ENCODE data around the gene MRPL52.

MRPL52 gene

DNA sequence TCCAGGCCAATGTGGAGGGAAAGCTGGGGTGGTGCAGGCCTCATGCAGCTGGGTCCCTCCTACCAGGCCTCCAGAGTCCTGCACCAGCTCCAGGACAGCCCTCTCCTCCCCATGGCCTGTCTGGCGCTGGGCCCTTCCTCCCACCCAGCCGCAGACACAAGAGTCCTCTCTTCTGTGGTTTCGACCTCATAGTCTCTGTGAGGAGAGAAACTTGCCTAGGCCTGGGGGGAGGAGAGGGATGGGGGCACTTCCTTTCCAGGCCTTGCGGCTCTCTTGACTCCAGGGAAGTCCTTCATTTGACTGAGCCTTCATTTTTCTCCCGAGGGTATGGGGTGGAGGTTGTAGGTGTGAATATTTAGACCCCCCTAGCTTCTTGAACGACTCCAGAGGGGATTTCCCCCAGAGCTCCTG lies 8.9 kb downstream of the MRPL52 start:
- H3K36me3 ChIP-seq (ENCODE audit: control insufficient read depth, insufficient read depth, low read length) = peaks cover 14% of the 10 kb centered on the region
- no peak overlapping the region for H3K4me3 ChIP-seq (ENCODE audit: insufficient read depth, low read depth, low read length, poor library complexity, severe bottlenecking)
- no peaks in the 10 kb centered on the region for H3K9me3 ChIP-seq (ENCODE audit: control insufficient read depth, low read length)
- no peak for DNase-seq
- H3K4me1 ChIP-seq (ENCODE audit: control insufficient read depth, insufficient read depth, low read length, poor library complexity, severe bottlenecking) = peaks cover 6% of the 10 kb centered on the region
- peaks cover 19% of the 10 kb centered on the region for H3K27me3 ChIP-seq (replicated peaks; ENCODE audit: control insufficient read depth, insufficient read depth, low read length, poor library complexity, severe bottlenecking)
- H3K27ac ChIP-seq (ENCODE audit: insufficient read depth, low read length, poor library complexity, severe bottlenecking) = no peak overlapping the region

GRCh38 chr14:22839159-22839779 lies 9.6 kb downstream of the MRPL52 start:
- peaks cover 6% of the 10 kb centered on the region for H3K4me1 ChIP-seq (ENCODE audit: control insufficient read depth, insufficient read depth, low read length, poor library complexity, severe bottlenecking)
- no peak overlapping the region for H3K27ac ChIP-seq (ENCODE audit: insufficient read depth, low read length, poor library complexity, severe bottlenecking)
- DNase-seq = no peak
- H3K9me3 ChIP-seq (ENCODE audit: control insufficient read depth, low read length) = no peaks in the 10 kb centered on the region
- H3K4me3 ChIP-seq (ENCODE audit: insufficient read depth, low read depth, low read length, poor library complexity, severe bottlenecking) = no peak overlapping the region
- peaks cover 19% of the 10 kb centered on the region for H3K27me3 ChIP-seq (replicated peaks; ENCODE audit: control insufficient read depth, insufficient read depth, low read length, poor library complexity, severe bottlenecking)
- peaks cover 8% of the 10 kb centered on the region for H3K36me3 ChIP-seq (ENCODE audit: control insufficient read depth, insufficient read depth, low read length)

DNA sequence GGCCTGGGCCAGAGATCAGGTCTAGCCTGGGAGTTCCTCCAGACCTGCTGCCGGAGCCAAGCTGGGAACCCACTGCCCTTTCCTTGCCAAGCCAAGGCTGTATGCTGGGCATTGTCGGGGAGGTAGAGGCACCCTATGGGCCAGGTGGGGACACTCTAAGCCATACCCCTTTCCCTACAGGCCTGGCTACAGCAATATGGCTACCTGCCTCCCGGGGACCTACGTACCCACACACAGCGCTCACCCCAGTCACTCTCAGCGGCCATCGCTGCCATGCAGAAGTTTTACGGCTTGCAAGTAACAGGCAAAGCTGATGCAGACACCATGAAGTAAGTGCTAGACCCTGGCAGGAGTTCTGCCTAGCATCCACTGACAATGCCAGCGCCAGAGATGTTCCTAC lies 11.6 kb downstream of the MRPL52 start:
- H3K4me1 ChIP-seq (ENCODE audit: control insufficient read depth, insufficient read depth, low read length, poor library complexity, severe bottlenecking) = peaks cover 6% of the 10 kb centered on the region
- peaks cover 19% of the 10 kb centered on the region for H3K27me3 ChIP-seq (replicated peaks; ENCODE audit: control insufficient read depth, insufficient read depth, low read length, poor library complexity, severe bottlenecking)
- H3K36me3 ChIP-seq (ENCODE audit: control insufficient read depth, insufficient read depth, low read length) = no peaks in the 10 kb centered on the region
- no peaks in the 10 kb centered on the region for H3K9me3 ChIP-seq (ENCODE audit: control insufficient read depth, low read length)
- DNase-seq = no peak
- H3K27ac ChIP-seq (ENCODE audit: insufficient read depth, low read length, poor library complexity, severe bottlenecking) = no peak overlapping the region
- no peak overlapping the region for H3K4me3 ChIP-seq (ENCODE audit: insufficient read depth, low read depth, low read length, poor library complexity, severe bottlenecking)

DNA sequence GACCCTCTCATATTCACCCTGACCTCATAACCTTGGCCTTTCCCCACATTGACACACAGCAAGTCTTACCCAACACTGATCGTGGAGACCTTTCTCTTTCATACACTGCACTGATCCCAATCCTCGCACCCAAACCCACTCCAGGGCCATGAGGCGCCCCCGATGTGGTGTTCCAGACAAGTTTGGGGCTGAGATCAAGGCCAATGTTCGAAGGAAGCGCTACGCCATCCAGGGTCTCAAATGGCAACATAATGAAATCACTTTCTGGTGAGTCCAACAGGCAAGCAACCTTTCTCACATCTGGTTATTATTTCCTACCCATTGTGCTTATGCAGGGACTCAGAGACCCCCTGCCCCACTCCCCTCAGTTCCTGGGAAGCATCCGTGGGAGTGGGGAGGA lies 12.1 kb downstream of the MRPL52 start:
- H3K27me3 ChIP-seq (replicated peaks; ENCODE audit: control insufficient read depth, insufficient read depth, low read length, poor library complexity, severe bottlenecking) = peaks cover 18% of the 10 kb centered on the region
- H3K9me3 ChIP-seq (ENCODE audit: control insufficient read depth, low read length) = no peaks in the 10 kb centered on the region
- DNase-seq = no peak
- no peak overlapping the region for H3K4me3 ChIP-seq (ENCODE audit: insufficient read depth, low read depth, low read length, poor library complexity, severe bottlenecking)
- H3K4me1 ChIP-seq (ENCODE audit: control insufficient read depth, insufficient read depth, low read length, poor library complexity, severe bottlenecking) = peaks cover 6% of the 10 kb centered on the region
- no peak overlapping the region for H3K27ac ChIP-seq (ENCODE audit: insufficient read depth, low read length, poor library complexity, severe bottlenecking)
- H3K36me3 ChIP-seq (ENCODE audit: control insufficient read depth, insufficient read depth, low read length) = no peaks in the 10 kb centered on the region

- Histone ChIP-seq H3K4me1 (ENCODE audit: control insufficient read depth, insufficient read depth, low read length, poor library complexity, severe bottlenecking) (peaks cover 2% of the 10 kb centered on the region), H3K36me3 (ENCODE audit: control insufficient read depth, insufficient read depth, low read length) (no peaks in the 10 kb centered on the region), H3K9me3 (ENCODE audit: control insufficient read depth, low read length) (no peaks in the 10 kb centered on the region), H3K4me3 (ENCODE audit: insufficient read depth, low read depth, low read length, poor library complexity, severe bottlenecking) (no peak overlapping the region), H3K27ac (ENCODE audit: insufficient read depth, low read length, poor library complexity, severe bottlenecking) (no peak overlapping the region), H3K27me3 (replicated peaks; ENCODE audit: control insufficient read depth, insufficient read depth, low read length, poor library complexity, severe bottlenecking) (peaks cover 11% of the 10 kb centered on the region)
- no peak for DNase-seq
These were observed 12.8 kb downstream of the MRPL52 start for GRCh38 chr14:22842211-22843122.

GRCh38 chr14:22843123-22843925 lies 13.6 kb downstream of the MRPL52 start:
- Histone ChIP-seq H3K4me3 (ENCODE audit: insufficient read depth, low read depth, low read length, poor library complexity, severe bottlenecking) (no peak overlapping the region), H3K9me3 (ENCODE audit: control insufficient read depth, low read length) (no peaks in the 10 kb centered on the region), H3K27ac (ENCODE audit: insufficient read depth, low read length, poor library complexity, severe bottlenecking) (no peak overlapping the region), H3K27me3 (replicated peaks; ENCODE audit: control insufficient read depth, insufficient read depth, low read length, poor library complexity, severe bottlenecking) (peaks cover 2% of the 10 kb centered on the region), H3K36me3 (ENCODE audit: control insufficient read depth, insufficient read depth, low read length) (no peaks in the 10 kb centered on the region), H3K4me1 (ENCODE audit: control insufficient read depth, insufficient read depth, low read length, poor library complexity, severe bottlenecking) (no peaks in the 10 kb centered on the region)
- no peak for DNase-seq

DNA sequence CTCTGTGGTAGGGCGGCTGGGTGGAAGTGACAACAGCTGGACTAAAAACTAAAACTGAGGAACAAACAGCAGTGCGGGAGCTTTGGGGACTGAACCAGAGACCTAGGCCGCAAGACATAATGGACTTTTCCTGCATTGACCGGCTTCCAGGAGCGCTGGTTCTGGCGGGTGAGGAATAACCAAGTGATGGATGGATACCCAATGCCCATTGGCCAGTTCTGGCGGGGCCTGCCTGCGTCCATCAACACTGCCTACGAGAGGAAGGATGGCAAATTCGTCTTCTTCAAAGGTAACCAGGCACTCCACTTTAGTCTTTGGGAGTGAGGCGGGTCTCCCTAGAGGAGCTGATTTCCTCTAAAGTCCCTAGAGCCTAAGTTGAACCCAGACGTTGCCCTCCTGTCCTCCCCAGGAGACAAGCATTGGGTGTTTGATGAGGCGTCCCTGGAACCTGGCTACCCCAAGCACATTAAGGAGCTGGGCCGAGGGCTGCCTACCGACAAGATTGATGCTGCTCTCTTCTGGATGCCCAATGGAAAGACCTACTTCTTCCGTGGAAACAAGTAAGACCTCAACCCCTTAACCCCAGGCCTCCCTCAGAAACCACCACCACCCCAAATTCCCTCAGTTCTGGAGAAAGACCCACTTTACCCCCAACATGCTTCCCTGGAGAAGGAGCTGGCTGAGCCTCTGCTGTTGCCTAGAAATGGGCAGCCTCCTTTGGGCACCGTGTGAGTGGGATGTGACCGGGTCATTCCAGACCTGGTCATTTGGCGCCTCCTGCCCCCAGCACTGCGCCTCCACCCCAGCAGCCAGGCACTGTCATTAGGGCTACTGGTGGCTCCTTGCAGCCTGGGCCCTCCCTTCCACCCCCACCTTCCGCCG lies 14.8 kb downstream of the MRPL52 start:
- Histone ChIP-seq H3K4me3 (ENCODE audit: insufficient read depth, low read depth, low read length, poor library complexity, severe bottlenecking) (no peak overlapping the region), H3K36me3 (ENCODE audit: control insufficient read depth, insufficient read depth, low read length) (no peaks in the 10 kb centered on the region), H3K9me3 (ENCODE audit: control insufficient read depth, low read length) (no peaks in the 10 kb centered on the region), H3K27ac (ENCODE audit: insufficient read depth, low read length, poor library complexity, severe bottlenecking) (no peak overlapping the region), H3K4me1 (ENCODE audit: control insufficient read depth, insufficient read depth, low read length, poor library complexity, severe bottlenecking) (no peaks in the 10 kb centered on the region), H3K27me3 (replicated peaks; ENCODE audit: control insufficient read depth, insufficient read depth, low read length, poor library complexity, severe bottlenecking) (no peaks in the 10 kb centered on the region)
- DNase-seq = no peak

DNA sequence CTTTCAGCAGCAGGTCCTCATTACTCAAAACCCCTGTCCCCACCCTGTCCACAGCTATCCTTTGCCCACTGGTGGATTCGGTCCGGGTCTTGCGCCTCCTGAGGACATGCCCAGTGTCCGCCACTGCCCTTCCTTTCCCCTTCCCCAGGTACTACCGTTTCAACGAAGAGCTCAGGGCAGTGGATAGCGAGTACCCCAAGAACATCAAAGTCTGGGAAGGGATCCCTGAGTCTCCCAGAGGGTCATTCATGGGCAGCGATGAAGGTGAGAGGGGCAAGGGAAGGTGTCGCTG lies 15.4 kb downstream of the MRPL52 start:
- Histone ChIP-seq H3K4me1 (ENCODE audit: control insufficient read depth, insufficient read depth, low read length, poor library complexity, severe bottlenecking) (no peaks in the 10 kb centered on the region), H3K36me3 (ENCODE audit: control insufficient read depth, insufficient read depth, low read length) (no peaks in the 10 kb centered on the region), H3K4me3 (ENCODE audit: insufficient read depth, low read depth, low read length, poor library complexity, severe bottlenecking) (no peak overlapping the region), H3K27ac (ENCODE audit: insufficient read depth, low read length, poor library complexity, severe bottlenecking) (no peak overlapping the region), H3K27me3 (replicated peaks; ENCODE audit: control insufficient read depth, insufficient read depth, low read length, poor library complexity, severe bottlenecking) (no peaks in the 10 kb centered on the region), H3K9me3 (ENCODE audit: control insufficient read depth, low read length) (no peaks in the 10 kb centered on the region)
- no peak for DNase-seq

- no peak for DNase-seq
- Histone ChIP-seq H3K36me3 (ENCODE audit: control insufficient read depth, insufficient read depth, low read length) (no peaks in the 10 kb centered on the region), H3K9me3 (ENCODE audit: control insufficient read depth, low read length) (no peaks in the 10 kb centered on the region), H3K27ac (ENCODE audit: insufficient read depth, low read length, poor library complexity, severe bottlenecking) (no peak overlapping the region), H3K27me3 (replicated peaks; ENCODE audit: control insufficient read depth, insufficient read depth, low read length, poor library complexity, severe bottlenecking) (no peaks in the 10 kb centered on the region), H3K4me1 (ENCODE audit: control insufficient read depth, insufficient read depth, low read length, poor library complexity, severe bottlenecking) (no peaks in the 10 kb centered on the region), H3K4me3 (ENCODE audit: insufficient read depth, low read depth, low read length, poor library complexity, severe bottlenecking) (no peak overlapping the region)
These were observed 16.3 kb downstream of the MRPL52 start for GRCh38 chr14:22845821-22846625.
